Measurements from ENCODE around the gene GAB3. TPM values are rescaled to one million over a fixed set of nuclear protein-coding genes. Genes with fewer than 3 reads are reported as not detected.
A peak's percentile ranks its signal among the peaks of the same experiment; 100 is the strongest.

Gene GAB3
- total and polyA plus RNA-seq, 2 donors (not counting 3 experiments of a cell fraction or from before 2014, with no cell fraction given), result 6.0 to 6.2 TPM

- CTCF ChIA-PET, result interaction anchor here (1.1 to 4.3 kb wide), 5 partner anchors 11 to 33 kb away, joined by 5 to 49 read pairs (median 6); partner anchors contain the start of gene GAB3
- no peak overlapping the region for H2AFZ ChIP-seq (ENCODE audit: low read depth, low read length)
- TF ChIP-seq POLR2AphosphoS5 (IDR thresholded peaks at IDR 0.05; ENCODE audit: insufficient read depth, low read depth, low read length) (no peak), GATA2 (IDR thresholded peaks at IDR 0.05; ENCODE audit: insufficient read depth, insufficient read length, low read depth, low read length) (no peak), FOS (IDR thresholded peaks at IDR 0.05; ENCODE audit: borderline replicate concordance, insufficient read depth, low read length) (no peak), MAX (IDR thresholded peaks at IDR 0.05; ENCODE audit: insufficient read depth, insufficient read length) (no peak), MYC (IDR thresholded peaks at IDR 0.05; ENCODE audit: low read depth, low read length) (no peak), EZH2 (IDR thresholded peaks at IDR 0.05; ENCODE audit: borderline replicate concordance, low read depth, low read length, severe bottlenecking) (no peak), POLR2A (IDR thresholded peaks at IDR 0.05; ENCODE audit: low read depth, low read length) (no peak), JUN (IDR thresholded peaks at IDR 0.05; ENCODE audit: borderline replicate concordance, insufficient read depth, insufficient read length, low read depth) (no peak)
- TF ChIP-seq, protein P1, sequence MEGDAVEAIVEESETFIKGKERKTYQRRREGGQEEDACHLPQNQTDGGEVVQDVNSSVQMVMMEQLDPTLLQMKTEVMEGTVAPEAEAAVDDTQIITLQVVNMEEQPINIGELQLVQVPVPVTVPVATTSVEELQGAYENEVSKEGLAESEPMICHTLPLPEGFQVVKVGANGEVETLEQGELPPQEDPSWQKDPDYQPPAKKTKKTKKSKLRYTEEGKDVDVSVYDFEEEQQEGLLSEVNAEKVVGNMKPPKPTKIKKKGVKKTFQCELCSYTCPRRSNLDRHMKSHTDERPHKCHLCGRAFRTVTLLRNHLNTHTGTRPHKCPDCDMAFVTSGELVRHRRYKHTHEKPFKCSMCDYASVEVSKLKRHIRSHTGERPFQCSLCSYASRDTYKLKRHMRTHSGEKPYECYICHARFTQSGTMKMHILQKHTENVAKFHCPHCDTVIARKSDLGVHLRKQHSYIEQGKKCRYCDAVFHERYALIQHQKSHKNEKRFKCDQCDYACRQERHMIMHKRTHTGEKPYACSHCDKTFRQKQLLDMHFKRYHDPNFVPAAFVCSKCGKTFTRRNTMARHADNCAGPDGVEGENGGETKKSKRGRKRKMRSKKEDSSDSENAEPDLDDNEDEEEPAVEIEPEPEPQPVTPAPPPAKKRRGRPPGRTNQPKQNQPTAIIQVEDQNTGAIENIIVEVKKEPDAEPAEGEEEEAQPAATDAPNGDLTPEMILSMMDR (IDR thresholded peaks at IDR 0.05; ENCODE audit: extremely low read depth in 1 of 2, insufficient read depth in 1 of 2, low read depth in 1 of 2, low read length in 2 of 2), result no peak
- H3K27ac ChIP-seq (ENCODE audit: insufficient read depth, low read depth, low read length), result peak overlapping the region; percentile 37
- H3K79me2 ChIP-seq (ENCODE audit: control insufficient read depth, insufficient read depth, low read length), result no peaks in the 10 kb centered on the region
- no peaks in the 10 kb centered on the region for H4K20me1 ChIP-seq (replicated peaks; ENCODE audit: control insufficient read depth, extremely low read depth, insufficient read depth, low read length)
- H3K4me1 ChIP-seq (ENCODE audit: control insufficient read depth, extremely low read depth, insufficient read depth, low read length), result peaks cover 36% of the 10 kb centered on the region
- H3K27me3 ChIP-seq (ENCODE audit: control insufficient read depth in 2 of 2, insufficient read depth in 2 of 2, low read length in 2 of 2), result no peaks in the 10 kb centered on the region
- H3K9ac ChIP-seq (replicated peaks; ENCODE audit: extremely low read depth, insufficient read depth, low read length), result no peak overlapping the region
- H3K4me3 ChIP-seq (replicated peaks in 1 of 3; ENCODE audit: insufficient read depth in 1 of 3, low read depth in 1 of 3, low read length in 3 of 3), result no peak overlapping the region
- dilution Hi-C loops (cut with MboI; ENCODE audit: extremely low pct_ligation_motif_present, low sequenced_read_pairs) (no loop called here), intact Hi-C loops (cut with micrococcal nuclease) (loop anchor here (2.0 kb wide), 1 partner anchor 17 kb away; no protein-coding TSS in a partner anchor)
- FAIRE-seq, result peak; percentile 64
- peaks cover 0 to 3% of the 10 kb centered on the region in 2 experiments for H3K36me3 ChIP-seq (ENCODE audit: control insufficient read depth in 2 of 2, extremely low read depth in 1 of 2, insufficient read depth in 2 of 2, low read length in 2 of 2)
- no peaks in the 10 kb centered on the region for H3K9me3 ChIP-seq (replicated peaks; ENCODE audit: control insufficient read depth, insufficient read depth, low read length)
- peak overlapping the region; percentile 16 for H3K4me2 ChIP-seq (ENCODE audit: insufficient read depth, low read length)
- no TSS peak for BruUV-seq (replicated peaks)
- DNase-seq (ENCODE audit: low read depth, low spot score), result no peak
- POLR2A ChIA-PET, result no interaction called here
- H3K9me1 ChIP-seq (replicated peaks; ENCODE audit: control insufficient read depth, extremely low read depth, insufficient read depth, low read length), result no peaks in the 10 kb centered on the region
These were observed 33.1 kb downstream of the GAB3 start for GRCh38 chrX:154717824-154718223.
